ENCODE measurements around the gene ERC1. TPM values are rescaled to one million over a fixed set of nuclear protein-coding genes. Genes with fewer than 3 reads are reported as not detected.

ERC1 gene
- total and polyA plus RNA-seq, 2 experiments from 2014 or later, result 18.4 to 29.7 TPM

GRCh38 chr12:1391722-1392121 is 400.7 kb downstream of the ERC1 start:
- Histone ChIP-seq H3K9me2 (replicated peaks; ENCODE audit: insufficient read depth) (no peaks in the 10 kb centered on the region), H3K27me3 (no peaks in the 10 kb centered on the region), H3K36me3 (replicated peaks; ENCODE audit: insufficient read depth, low read depth) (no peaks in the 10 kb centered on the region), H3K4me1 (ENCODE audit: insufficient read depth) (peaks cover 8% of the 10 kb centered on the region), H3K4me3 (no peak overlapping the region), H3K27ac (no peak overlapping the region), H3K9me3 (ENCODE audit: low read depth) (no peaks in the 10 kb centered on the region), H3K4me2 (no peak overlapping the region), H3K79me2 (no peaks in the 10 kb centered on the region), H4K20me1 (ENCODE audit: insufficient read depth, poor library complexity, severe bottlenecking) (no peaks in the 10 kb centered on the region), H2AFZ (no peak overlapping the region)
- TF ChIP-seq EZH2 (IDR thresholded peaks at IDR 0.05; ENCODE audit: borderline replicate concordance) (no peak), CTCF (IDR thresholded peaks at IDR 0.05; ENCODE audit: poor library complexity) (no peak), EZH2phosphoT487 (IDR thresholded peaks at IDR 0.05; ENCODE audit: low read depth, severe bottlenecking, unreplicated experiment) (no peak)
- no peak for DNase-seq (ENCODE audit: low spot score)

GRCh38 chr12:1395421-1395955 is 404.5 kb downstream of the ERC1 start:
- Histone ChIP-seq H3K36me3 (replicated peaks; ENCODE audit: insufficient read depth, low read depth) (no peaks in the 10 kb centered on the region), H3K4me2 (no peak overlapping the region), H3K27ac (no peak overlapping the region), H4K20me1 (ENCODE audit: insufficient read depth, poor library complexity, severe bottlenecking) (no peaks in the 10 kb centered on the region), H3K4me3 (no peak overlapping the region), H3K27me3 (no peaks in the 10 kb centered on the region), H2AFZ (no peak overlapping the region), H3K9me2 (replicated peaks; ENCODE audit: insufficient read depth) (no peaks in the 10 kb centered on the region), H3K9me3 (ENCODE audit: low read depth) (no peaks in the 10 kb centered on the region), H3K79me2 (no peaks in the 10 kb centered on the region), H3K4me1 (ENCODE audit: insufficient read depth) (peaks cover 8% of the 10 kb centered on the region)
- DNase-seq (ENCODE audit: low spot score), result no peak
- TF ChIP-seq EZH2phosphoT487 (IDR thresholded peaks at IDR 0.05; ENCODE audit: low read depth, severe bottlenecking, unreplicated experiment), result no peak
- no peak for TF ChIP-seq CTCF (IDR thresholded peaks at IDR 0.05; ENCODE audit: poor library complexity)
- no peak for TF ChIP-seq EZH2 (IDR thresholded peaks at IDR 0.05; ENCODE audit: borderline replicate concordance)
- 78% methylated on average over 4 of the region's 4 CpGs for WGBS (ENCODE audit: low lambda C conversion rate, missing lambda C conversion rate)

DNA sequence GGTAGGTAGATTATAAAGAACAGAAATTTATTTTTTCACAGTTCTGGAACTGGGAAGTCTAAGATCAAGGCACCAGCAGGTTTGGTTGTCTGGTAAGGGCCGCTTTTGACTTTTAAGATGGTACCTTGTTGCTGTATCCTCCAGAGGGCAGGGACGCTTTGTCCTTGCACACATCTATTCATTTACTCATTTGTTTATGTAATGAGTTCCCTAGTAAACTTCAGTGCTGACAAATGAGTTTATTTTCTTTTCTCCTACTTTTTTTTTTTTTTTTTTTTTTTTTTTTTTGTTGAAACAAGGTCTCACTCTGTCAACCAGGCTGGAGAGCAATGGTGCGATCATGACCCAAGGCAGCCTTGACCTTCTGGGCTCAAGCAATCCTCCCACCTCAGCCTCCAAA is 407.6 kb downstream of the ERC1 start:
- no peaks in the 10 kb centered on the region for H4K20me1 ChIP-seq (ENCODE audit: insufficient read depth, poor library complexity, severe bottlenecking)
- TF ChIP-seq CTCF (IDR thresholded peaks at IDR 0.05; ENCODE audit: poor library complexity) (no peak), EZH2phosphoT487 (IDR thresholded peaks at IDR 0.05; ENCODE audit: low read depth, severe bottlenecking, unreplicated experiment) (no peak), EZH2 (IDR thresholded peaks at IDR 0.05; ENCODE audit: borderline replicate concordance) (no peak)
- H3K4me2 ChIP-seq, result no peak overlapping the region
- no peaks in the 10 kb centered on the region for H3K9me2 ChIP-seq (replicated peaks; ENCODE audit: insufficient read depth)
- H3K4me1 ChIP-seq (ENCODE audit: insufficient read depth), result peaks cover 8% of the 10 kb centered on the region
- no peaks in the 10 kb centered on the region for H3K79me2 ChIP-seq
- WGBS (ENCODE audit: low lambda C conversion rate, missing lambda C conversion rate), result 99% methylated on average over 3 of the region's 3 CpGs
- H3K9me3 ChIP-seq (ENCODE audit: low read depth), result no peaks in the 10 kb centered on the region
- no peak for DNase-seq (ENCODE audit: low spot score)
- no peak overlapping the region for H3K27ac ChIP-seq
- H3K27me3 ChIP-seq, result no peaks in the 10 kb centered on the region
- H2AFZ ChIP-seq, result no peak overlapping the region
- no peak overlapping the region for H3K4me3 ChIP-seq
- no peaks in the 10 kb centered on the region for H3K36me3 ChIP-seq (replicated peaks; ENCODE audit: insufficient read depth, low read depth)

DNA sequence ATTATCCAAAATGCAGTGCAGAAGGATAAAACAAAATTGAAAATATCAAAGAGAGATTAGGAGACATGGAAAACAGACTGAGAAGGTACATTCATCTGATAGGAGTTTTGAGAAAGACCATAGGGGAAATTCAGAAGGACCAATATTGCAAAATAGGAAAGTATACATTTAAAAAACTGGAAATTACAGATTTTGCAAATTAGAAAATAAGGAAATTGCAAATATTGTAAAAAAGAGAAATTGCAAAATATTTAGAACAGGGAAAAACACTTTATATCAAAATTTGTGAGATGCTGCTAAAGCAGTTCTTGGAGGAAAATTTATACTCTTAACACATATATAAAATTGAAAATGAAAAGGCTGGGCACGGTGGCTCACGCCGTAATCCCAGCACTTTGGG is 410.9 kb downstream of the ERC1 start:
- H3K4me3 ChIP-seq, result no peak overlapping the region
- H3K79me2 ChIP-seq, result no peaks in the 10 kb centered on the region
- H3K27me3 ChIP-seq, result no peaks in the 10 kb centered on the region
- TF ChIP-seq EZH2phosphoT487 (IDR thresholded peaks at IDR 0.05; ENCODE audit: low read depth, severe bottlenecking, unreplicated experiment), result no peak
- H3K9me2 ChIP-seq (replicated peaks; ENCODE audit: insufficient read depth), result no peaks in the 10 kb centered on the region
- 98% methylated on average over 3 of the region's 3 CpGs for whole genome bisulfite sequencing (ENCODE audit: low lambda C conversion rate, missing lambda C conversion rate)
- no peak overlapping the region for H3K4me2 ChIP-seq
- no peaks in the 10 kb centered on the region for H3K9me3 ChIP-seq (ENCODE audit: low read depth)
- no peaks in the 10 kb centered on the region for H3K36me3 ChIP-seq (replicated peaks; ENCODE audit: insufficient read depth, low read depth)
- H4K20me1 ChIP-seq (ENCODE audit: insufficient read depth, poor library complexity, severe bottlenecking), result no peaks in the 10 kb centered on the region
- DNase-seq (ENCODE audit: low spot score), result no peak
- H3K4me1 ChIP-seq (ENCODE audit: insufficient read depth), result no peaks in the 10 kb centered on the region
- H3K27ac ChIP-seq, result no peak overlapping the region
- H2AFZ ChIP-seq, result no peak overlapping the region

Measured in hepatocyte (in vitro differentiated cells).